SK-N-SH (cell line): Measurements from ENCODE around the gene SPATA2. TPM values are rescaled to one million over a fixed set of nuclear protein-coding genes. Genes with fewer than 3 reads are reported as not detected.

Experiments used
- CTCF ChIA-PET: fragments of 300-600, 350-600 bp; formaldehyde crosslinking; extraction: SDS; loops from one replicate; lab custom pipeline; 2021; lab: Yijun Ruan, JAX
- POLR2A ChIA-PET: fragments of 350-600 bp; sonication (Branson Sonifier 250); formaldehyde crosslinking; extraction: SDS; loops from one replicate; lab custom pipeline; 2020; ENCODE audit warnings: antibody characterized with exemption, inconsistent platforms; lab: Yijun Ruan, JAX
- DNase-seq: peaks from one replicate; pipeline ENCODE4 v3.0.0; 2012
- H2AFZ ChIP-seq: fragments of 200-600 bp; sonication (generic); 2 replicates; pipeline ENCODE4 v1.8.1; 2016; ENCODE audit warnings: antibody characterized with exemption, mild to moderate bottlenecking, low read depth
- H3F3A ChIP-seq: fragments of 200-600 bp; sonication (generic); replicated peaks from 2 replicates; pipeline ENCODE3; 2016; ENCODE audit warnings: antibody characterized with exemption, mild to moderate bottlenecking; ENCODE audit not compliant: insufficient read depth
- H3K27ac ChIP-seq, 2 experiments: fragments of 200-500 bp in 1 of 2; fragments of 200-600 bp in 1 of 2; sonication (Bioruptor generic) in 1 of 2; sonication (generic), shearing (Covaris generic) in 1 of 2; 2 replicates each; pipeline versions ENCODE4 v1.5.1 to v1.6.1; 2014 to 2016; ENCODE audit warnings: low read depth in 2 of 2, inconsistent platforms in 1 of 2, low read length in 1 of 2, mild to moderate bottlenecking in 1 of 2, mixed read lengths in 1 of 2
- H3K27me3 ChIP-seq: fragments of 200-600 bp; sonication (generic), shearing (Covaris generic); 2 replicates; pipeline ENCODE4 v1.6.1; 2016; ENCODE audit warnings: mixed run types; ENCODE audit not compliant: insufficient read depth
- H3K36me3 ChIP-seq, 2 experiments: fragments of 200-500 bp in 1 of 2; fragments of 200-600 bp in 1 of 2; sonication (Bioruptor generic) in 1 of 2; sonication (generic) in 1 of 2; replicated peaks in 1 of 2; 2 replicates each; pipeline versions ENCODE3 to v1.5.1; 2014 to 2016; ENCODE audit warnings: low read length in 1 of 2, mild to moderate bottlenecking in 1 of 2; ENCODE audit not compliant: insufficient read depth in 2 of 2, control insufficient read depth in 1 of 2
- H3K4me1 ChIP-seq, 2 experiments: fragments of 200-500 bp in 1 of 2; fragments of 200-600 bp in 1 of 2; sonication (Bioruptor generic) in 1 of 2; sonication (generic), shearing (Covaris generic) in 1 of 2; 2 replicates each; pipeline versions ENCODE4 v1.5.1 to v1.6.1; 2014 to 2016; ENCODE audit warnings: low read depth in 1 of 2, low read length in 1 of 2, mixed run types in 1 of 2; ENCODE audit not compliant: insufficient read depth in 2 of 2, control insufficient read depth in 1 of 2
- H3K4me2 ChIP-seq: fragments of 200-600 bp; sonication (generic), shearing (Covaris generic); 2 replicates; pipeline ENCODE4 v1.6.1; 2017; ENCODE audit warnings: mixed run types
- H3K4me3 ChIP-seq, 2 experiments: fragments of 200-500 bp in 1 of 2; fragments of 200-600 bp in 1 of 2; sonication (Bioruptor generic) in 1 of 2; sonication (generic), shearing (Covaris generic) in 1 of 2; 2 replicates each; pipeline versions ENCODE4 v1.5.1 to v1.8.1; 2014 to 2016; ENCODE audit warnings: low read depth in 2 of 2, inconsistent platforms in 1 of 2, low read length in 1 of 2, mild to moderate bottlenecking in 1 of 2, mixed read lengths in 1 of 2, moderate library complexity in 1 of 2
- H3K79me2 ChIP-seq: fragments of 200-600 bp; sonication (generic); 2 replicates; pipeline ENCODE4 v1.8.1; 2017; ENCODE audit warnings: mild to moderate bottlenecking; ENCODE audit not compliant: insufficient read depth
- H3K9ac ChIP-seq: fragments of 200-600 bp; sonication (generic); 2 replicates; pipeline ENCODE4 v1.6.1; 2017; ENCODE audit warnings: mixed run types
- H3K9me2 ChIP-seq: fragments of 200-600 bp; sonication (generic); 2 replicates; pipeline ENCODE4 v1.6.1; 2017; ENCODE audit warnings: mixed run types
- H3K9me3 ChIP-seq: fragments of 200-600 bp; sonication (generic); 2 replicates; pipeline ENCODE4 v1.6.1; 2017; ENCODE audit warnings: mixed run types, mild to moderate bottlenecking, moderate library complexity
- H4K20me1 ChIP-seq: fragments of 200-600 bp; sonication (generic); 2 replicates; pipeline ENCODE4 v1.6.1; 2017; ENCODE audit warnings: mild to moderate bottlenecking, mixed run types; ENCODE audit not compliant: insufficient read depth
- ELF1 ChIP-seq: IDR thresholded peaks from 2 replicates; pipeline ENCODE4 v1.4.0; 2012
- EP300 ChIP-seq, 2 experiments: IDR thresholded peaks; 2 replicates each; pipeline versions ENCODE4 v1.4.0 to v1.6.1; 2012; ENCODE audit warnings: borderline replicate concordance in 1 of 2, low read depth in 1 of 2, low read length in 1 of 2
- GABPA ChIP-seq: IDR thresholded peaks from 2 replicates; pipeline ENCODE4 v1.4.0; 2012; ENCODE audit warnings: low read depth, mild to moderate bottlenecking
- JUND ChIP-seq: IDR thresholded peaks from 2 replicates; pipeline ENCODE4 v1.4.0; 2012
- NRF1 ChIP-seq: IDR thresholded peaks from 2 replicates; pipeline ENCODE4 v1.6.1; 2012; ENCODE audit warnings: low read depth, mild to moderate bottlenecking, low read length
- PBX3 ChIP-seq: IDR thresholded peaks from 2 replicates; pipeline ENCODE4; 2012
- SIN3A ChIP-seq: IDR thresholded peaks from 2 replicates; pipeline ENCODE4 v1.6.1; 2012; ENCODE audit warnings: low read depth, mild to moderate bottlenecking, low read length, moderate library complexity, borderline replicate concordance
- SMC3 ChIP-seq: IDR thresholded peaks from 2 replicates; pipeline ENCODE4 v1.6.1; 2012; ENCODE audit warnings: low read depth, low read length, improper control_type of control experiment
- TCF12 ChIP-seq: IDR thresholded peaks from 2 replicates; pipeline ENCODE4 v1.4.0; 2012
- YY1 ChIP-seq: IDR thresholded peaks from 2 replicates; pipeline ENCODE4 v1.4.0; 2012; ENCODE audit warnings: low read depth, mild to moderate bottlenecking
- WGBS: methylation state at CpG from one replicate; pipeline ENCODE4 v1.1.6; 2017; ENCODE audit warnings: low lambda C conversion rate; 5-methylcytosine and 5-hydroxymethylcytosine counted together
- polyA plus RNA-seq, 3 experiments: library from polyadenylated mRNA; depleted of rRNA; stranded (reverse); fragments of >200 nt; gene quantifications; 2 replicates each; pipeline ENCODE4 v1.2.3, GENCODE V29; 2012
- TF ChIP-seq, protein P1 (sequence below): IDR thresholded peaks from 2 replicates; pipeline ENCODE4 v1.4.0; 2012; ENCODE audit warnings: low read depth, borderline replicate concordance

The SPATA2 gene
- polyA plus RNA-seq, 1 of the 3 experiments (the other 2 are of a cell fraction): 7.2 TPM

- 87% methylated on average over 3 of the region's 3 CpGs for WGBS
- Histone ChIP-seq H3K4me2 (no peak overlapping the region), H2AFZ (no peak overlapping the region), H4K20me1 (no peaks in the 10 kb centered on the region), H3F3A (no peaks in the 10 kb centered on the region), H3K9me3 (no peaks in the 10 kb centered on the region), H3K36me3 (peaks cover 13 to 20% of the 10 kb centered on the region in 2 experiments), H3K9me2 (no peaks in the 10 kb centered on the region), H3K9ac (no peak overlapping the region), H3K27ac (no peak overlapping the region), H3K4me1 (no peaks in the 10 kb centered on the region), H3K79me2 (no peaks in the 10 kb centered on the region), H3K4me3 (no peak overlapping the region), H3K27me3 (no peaks in the 10 kb centered on the region)
- ChIA-PET CTCF (interaction anchor here (1.2 to 1.9 kb wide), 2 partner anchors 9 to 34 kb away, joined by 3 to 6 read pairs; no protein-coding TSS in a partner anchor), POLR2A (no interaction called here)
- TF ChIP-seq ELF1: no peak
- no peak for TF ChIP-seq SIN3A
- no peak for TF ChIP-seq PBX3
- TF ChIP-seq TCF12: no peak
- TF ChIP-seq, protein P1, sequence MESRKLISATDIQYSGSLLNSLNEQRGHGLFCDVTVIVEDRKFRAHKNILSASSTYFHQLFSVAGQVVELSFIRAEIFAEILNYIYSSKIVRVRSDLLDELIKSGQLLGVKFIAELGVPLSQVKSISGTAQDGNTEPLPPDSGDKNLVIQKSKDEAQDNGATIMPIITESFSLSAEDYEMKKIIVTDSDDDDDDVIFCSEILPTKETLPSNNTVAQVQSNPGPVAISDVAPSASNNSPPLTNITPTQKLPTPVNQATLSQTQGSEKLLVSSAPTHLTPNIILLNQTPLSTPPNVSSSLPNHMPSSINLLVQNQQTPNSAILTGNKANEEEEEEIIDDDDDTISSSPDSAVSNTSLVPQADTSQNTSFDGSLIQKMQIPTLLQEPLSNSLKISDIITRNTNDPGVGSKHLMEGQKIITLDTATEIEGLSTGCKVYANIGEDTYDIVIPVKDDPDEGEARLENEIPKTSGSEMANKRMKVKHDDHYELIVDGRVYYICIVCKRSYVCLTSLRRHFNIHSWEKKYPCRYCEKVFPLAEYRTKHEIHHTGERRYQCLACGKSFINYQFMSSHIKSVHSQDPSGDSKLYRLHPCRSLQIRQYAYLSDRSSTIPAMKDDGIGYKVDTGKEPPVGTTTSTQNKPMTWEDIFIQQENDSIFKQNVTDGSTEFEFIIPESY: no peak
- no peak for TF ChIP-seq NRF1
- no peak for TF ChIP-seq YY1
- no peak for DNase-seq
Measured at GRCh38 chr20:49880177-49880576, 35.2 kb downstream of the SPATA2 start.

DNA sequence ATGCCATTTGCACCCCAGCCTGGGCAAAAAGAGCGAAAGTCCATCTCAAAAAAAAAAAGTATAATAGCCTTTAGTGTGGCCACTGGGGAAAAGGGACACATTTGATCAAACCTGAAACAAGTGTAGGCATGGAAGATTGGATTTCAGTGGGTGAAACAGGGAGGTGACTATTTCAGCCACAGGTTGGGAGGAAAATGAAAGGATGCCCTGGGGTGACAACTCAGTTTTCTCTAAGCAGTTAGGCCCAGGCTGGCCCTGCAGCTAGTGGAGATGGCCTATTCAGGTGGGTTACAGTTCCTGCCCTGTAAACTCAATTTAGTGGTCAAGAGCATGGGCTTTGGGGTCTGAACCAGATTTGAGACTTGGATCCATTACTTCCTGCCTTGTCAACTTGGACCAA lies 36.4 kb downstream of the SPATA2 start:
- Histone ChIP-seq H3K4me3 (no peak overlapping the region), H3K4me1 (no peaks in the 10 kb centered on the region; a peak in 1 of 4 replicates), H3F3A (no peaks in the 10 kb centered on the region), H3K4me2 (no peak overlapping the region), H2AFZ (no peak overlapping the region), H3K9ac (no peak overlapping the region), H4K20me1 (no peaks in the 10 kb centered on the region), H3K79me2 (no peaks in the 10 kb centered on the region), H3K9me2 (no peaks in the 10 kb centered on the region), H3K27ac (no peak overlapping the region), H3K36me3 (peaks cover 10 to 13% of the 10 kb centered on the region in 2 experiments), H3K9me3 (no peaks in the 10 kb centered on the region), H3K27me3 (no peaks in the 10 kb centered on the region)
- CTCF ChIA-PET: interaction anchor here (2.7 kb wide), 1 partner anchor 10 kb away, joined by 15 read pairs; no protein-coding TSS in a partner anchor
- no peak for TF ChIP-seq GABPA
- no peak for TF ChIP-seq JUND
- TF ChIP-seq SMC3: no peak
- TF ChIP-seq EP300 (IDR thresholded peaks at IDR 0.05; ENCODE audit: borderline replicate concordance in 1 of 2, low read depth in 1 of 2, low read length in 1 of 2): no peak
- no peak for TF ChIP-seq PBX3
- 96% methylated on average over 1 of the region's 1 CpG for WGBS
- no peak for DNase-seq
- POLR2A ChIA-PET: no interaction called here
